Measurements from ENCODE around the gene ATXN10. TPM values are rescaled to one million over a fixed set of nuclear protein-coding genes. Genes with fewer than 3 reads are reported as not detected.
"Not testable (repeated sequence)": the region's sequence is repeated elsewhere in the genome, so short reads cannot be mapped to it uniquely, and the experiment has no call there.

Gene ATXN10
- total RNA-seq, 1 experiment from 2014 or later = 192 TPM

GRCh38 chr22:45692549-45692948, 20.9 kb downstream of the ATXN10 start:
- Histone ChIP-seq H3K27me3 (replicated peaks) (no peaks in the 10 kb centered on the region), H3K4me1 (replicated peaks) (peaks cover 62% of the 10 kb centered on the region), H3K27ac (peak overlapping the region; percentile 70), H3K4me3 (no peak overlapping the region), H3K9me3 (replicated peaks) (no peaks in the 10 kb centered on the region), H3K36me3 (peaks cover 68% of the 10 kb centered on the region)
- peak in 1 of 2 experiments; percentile 70 for DNase-seq (ENCODE audit: low read depth in 1 of 2, low spot score in 2 of 2)

GRCh38 chr22:45693835-45694234, 22.2 kb downstream of the ATXN10 start:
- Histone ChIP-seq H3K4me3 (no peak overlapping the region), H3K9me3 (replicated peaks) (no peaks in the 10 kb centered on the region), H3K4me1 (replicated peaks) (peaks cover 55% of the 10 kb centered on the region)

DNA sequence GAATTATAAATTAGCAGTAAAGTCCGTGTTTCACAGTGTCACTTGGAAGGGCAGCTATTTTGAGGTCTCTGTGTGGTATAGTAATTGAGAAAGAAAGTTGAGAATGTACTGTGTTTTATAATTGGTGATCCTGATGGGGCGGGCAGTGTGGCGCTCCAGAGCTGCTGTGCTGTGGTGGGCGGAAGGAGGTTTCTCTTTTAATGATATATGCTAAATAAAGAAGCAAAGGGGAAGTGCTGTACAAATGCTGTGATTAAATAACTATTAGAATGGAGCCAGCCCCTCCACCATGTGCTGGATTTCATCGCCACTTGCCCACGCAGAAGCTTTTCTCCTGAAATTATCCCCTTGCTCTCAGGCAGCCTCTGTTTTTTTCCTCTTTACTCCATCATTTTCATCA, 24.6 kb downstream of the ATXN10 start:
- no peak overlapping the region for H3K4me3 ChIP-seq
- no peaks in the 10 kb centered on the region for H3K27me3 ChIP-seq (replicated peaks)
- peaks cover 86% of the 10 kb centered on the region for H3K36me3 ChIP-seq
- H3K4me1 ChIP-seq (replicated peaks) = peaks cover 31% of the 10 kb centered on the region
- no peak overlapping the region for H3K27ac ChIP-seq
- H3K9me3 ChIP-seq (replicated peaks) = no peaks in the 10 kb centered on the region
- DNase-seq (ENCODE audit: low read depth in 1 of 2, low spot score in 2 of 2) = no peak

More at GRCh38 chr22:45693835-45694234, 22.2 kb downstream of the ATXN10 start:
- no peak for DNase-seq (ENCODE audit: low read depth in 1 of 2, low spot score in 2 of 2)
- H3K36me3 ChIP-seq = peaks cover 80% of the 10 kb centered on the region
- no peaks in the 10 kb centered on the region for H3K27me3 ChIP-seq (replicated peaks)
- no peak overlapping the region for H3K27ac ChIP-seq

GRCh38 chr22:45698094-45698493, 26.5 kb downstream of the ATXN10 start:
- Histone ChIP-seq H3K27me3 (replicated peaks) (no peaks in the 10 kb centered on the region), H3K9me3 (replicated peaks) (no peaks in the 10 kb centered on the region), H3K4me3 (no peak overlapping the region), H3K4me1 (replicated peaks) (peaks cover 13% of the 10 kb centered on the region), H3K36me3 (peaks cover 91% of the 10 kb centered on the region), H3K27ac (no peak overlapping the region)
- DNase-seq (ENCODE audit: low read depth in 1 of 2, low spot score in 2 of 2) = no peak

- Histone ChIP-seq H3K27ac (no peak overlapping the region), H3K36me3 (peaks cover 92% of the 10 kb centered on the region)
Observed at GRCh38 chr22:45702981-45703380, 31.3 kb downstream of the ATXN10 start.

GRCh38 chr22:45703758-45704157, 32.1 kb downstream of the ATXN10 start:
- no peak overlapping the region for H3K27ac ChIP-seq
- peaks cover 92% of the 10 kb centered on the region for H3K36me3 ChIP-seq
- no peak for DNase-seq (ENCODE audit: low read depth in 1 of 2, low spot score in 2 of 2)
- H3K27me3 ChIP-seq (replicated peaks) = no peaks in the 10 kb centered on the region
- H3K4me1 ChIP-seq (replicated peaks) = peaks cover 7% of the 10 kb centered on the region
- H3K9me3 ChIP-seq (replicated peaks) = no peaks in the 10 kb centered on the region
- no peak overlapping the region for H3K4me3 ChIP-seq

More at GRCh38 chr22:45702981-45703380, 31.3 kb downstream of the ATXN10 start:
- no peaks in the 10 kb centered on the region for H3K27me3 ChIP-seq (replicated peaks)
- no peaks in the 10 kb centered on the region for H3K9me3 ChIP-seq (replicated peaks)
- peaks cover 2% of the 10 kb centered on the region for H3K4me1 ChIP-seq (replicated peaks)
- DNase-seq (ENCODE audit: low read depth in 1 of 2, low spot score in 2 of 2) = no peak
- H3K4me3 ChIP-seq = no peak overlapping the region

- Histone ChIP-seq H3K36me3 (peaks cover 91% of the 10 kb centered on the region), H3K27me3 (replicated peaks) (no peaks in the 10 kb centered on the region), H3K4me3 (no peak overlapping the region), H3K27ac (no peak overlapping the region), H3K9me3 (replicated peaks) (no peaks in the 10 kb centered on the region), H3K4me1 (replicated peaks) (peaks cover 16% of the 10 kb centered on the region)
- no peak for DNase-seq (ENCODE audit: low read depth in 1 of 2, low spot score in 2 of 2)
Observed at GRCh38 chr22:45704648-45705047, 33.0 kb downstream of the ATXN10 start.

DNA sequence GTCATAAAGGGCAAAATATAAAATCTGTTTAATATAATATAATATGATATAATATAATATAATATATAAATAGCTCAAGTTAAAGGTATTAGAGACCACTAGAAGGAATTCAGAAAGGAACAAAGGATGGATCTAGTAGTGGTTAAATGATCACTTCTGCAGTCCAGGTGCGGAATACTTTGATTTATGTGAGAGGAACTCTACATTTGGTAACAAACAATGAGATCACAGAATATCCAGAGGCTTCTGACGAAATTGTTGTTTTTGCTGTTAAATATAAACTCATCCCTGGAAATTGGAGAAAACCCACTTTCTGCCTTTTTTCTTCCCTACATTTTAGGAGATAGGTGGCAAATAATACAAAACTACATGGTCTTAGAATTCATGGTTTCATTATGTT, 36.0 kb downstream of the ATXN10 start:
- peaks cover 30% of the 10 kb centered on the region for H3K4me1 ChIP-seq (replicated peaks)
- no peak for DNase-seq (ENCODE audit: low read depth in 1 of 2, low spot score in 2 of 2)
- H3K4me3 ChIP-seq = no peak overlapping the region
- H3K27ac ChIP-seq = no peak overlapping the region
- H3K36me3 ChIP-seq = peaks cover 85% of the 10 kb centered on the region
- no peaks in the 10 kb centered on the region for H3K27me3 ChIP-seq (replicated peaks)
- H3K9me3 ChIP-seq (replicated peaks) = no peaks in the 10 kb centered on the region

- Histone ChIP-seq H3K9me3 (replicated peaks) (no peaks in the 10 kb centered on the region), H3K27me3 (replicated peaks) (no peaks in the 10 kb centered on the region), H3K27ac (no peak overlapping the region), H3K36me3 (peaks cover 83% of the 10 kb centered on the region), H3K4me3 (no peak overlapping the region), H3K4me1 (replicated peaks) (peaks cover 30% of the 10 kb centered on the region)
- DNase-seq (ENCODE audit: low read depth in 1 of 2, low spot score in 2 of 2) = no peak
Observed at GRCh38 chr22:45708145-45708544, 36.5 kb downstream of the ATXN10 start.

DNA sequence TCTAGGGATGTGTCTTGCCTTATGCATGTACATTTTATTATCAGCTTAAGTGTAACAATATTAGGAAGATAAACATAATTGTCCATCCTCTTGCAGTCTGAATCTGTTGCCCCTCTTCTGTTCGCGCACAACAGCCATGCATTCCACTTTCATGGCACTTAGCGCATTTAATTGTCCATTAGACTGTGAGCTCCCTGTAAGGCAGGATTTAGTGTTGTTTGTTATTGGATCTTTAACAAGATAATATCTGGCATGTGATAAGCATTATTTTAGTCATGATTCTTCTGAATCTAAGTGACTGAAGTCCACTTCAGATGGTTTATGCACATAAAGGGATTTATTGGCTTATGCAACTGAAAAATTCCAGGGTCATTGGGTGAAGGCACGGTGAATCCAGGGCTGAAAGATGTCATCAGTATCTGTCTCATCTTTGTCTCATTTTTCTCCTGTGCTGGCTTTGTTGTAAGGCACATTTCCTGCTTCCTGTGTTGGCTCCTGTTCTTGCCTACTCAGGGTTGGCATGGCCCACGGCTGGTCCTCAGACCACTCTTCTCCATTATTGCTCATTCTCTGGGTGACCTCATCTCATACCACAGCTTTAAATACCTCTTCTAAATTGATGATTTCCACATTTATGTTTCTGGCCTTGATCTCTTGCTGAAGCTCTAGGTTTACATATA, 37.6 kb downstream of the ATXN10 start:
- peak; percentile 64 to 72 for DNase-seq (ENCODE audit: low read depth in 1 of 2, low spot score in 2 of 2)
- Histone ChIP-seq H3K4me3 (no peak overlapping the region), H3K27me3 (replicated peaks) (no peaks in the 10 kb centered on the region), H3K27ac (peak overlapping the region; percentile 73), H3K9me3 (replicated peaks) (no peaks in the 10 kb centered on the region), H3K36me3 (peaks cover 82% of the 10 kb centered on the region), H3K4me1 (replicated peaks) (peaks cover 30% of the 10 kb centered on the region)

DNA sequence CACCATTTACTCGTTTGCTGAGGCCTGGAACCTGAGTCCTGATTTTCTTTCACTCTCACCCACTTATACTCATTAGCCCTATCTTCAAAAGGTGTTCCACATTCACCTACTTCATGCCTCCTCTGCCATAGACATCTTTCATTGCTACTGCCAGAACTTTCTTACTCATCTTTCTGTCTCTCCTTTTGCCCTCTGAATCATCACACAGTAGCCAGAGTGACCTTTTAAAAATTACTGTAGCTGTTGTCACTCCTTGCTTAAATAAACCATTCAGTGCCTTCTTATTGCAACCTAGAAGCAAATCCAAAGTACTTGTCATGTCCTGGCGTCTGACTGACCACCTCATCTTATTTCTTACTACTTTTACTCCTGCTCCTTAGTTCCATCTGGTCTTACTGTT, 38.2 kb downstream of the ATXN10 start:
- H3K4me1 ChIP-seq (replicated peaks) = peaks cover 30% of the 10 kb centered on the region
- peak; percentile 55 to 80 for DNase-seq (ENCODE audit: low read depth in 1 of 2, low spot score in 2 of 2)
- peaks cover 77% of the 10 kb centered on the region for H3K36me3 ChIP-seq
- no peak overlapping the region for H3K4me3 ChIP-seq
- no peaks in the 10 kb centered on the region for H3K9me3 ChIP-seq (replicated peaks)
- H3K27me3 ChIP-seq (replicated peaks) = no peaks in the 10 kb centered on the region
- H3K27ac ChIP-seq = peak overlapping the region; percentile 73

DNA sequence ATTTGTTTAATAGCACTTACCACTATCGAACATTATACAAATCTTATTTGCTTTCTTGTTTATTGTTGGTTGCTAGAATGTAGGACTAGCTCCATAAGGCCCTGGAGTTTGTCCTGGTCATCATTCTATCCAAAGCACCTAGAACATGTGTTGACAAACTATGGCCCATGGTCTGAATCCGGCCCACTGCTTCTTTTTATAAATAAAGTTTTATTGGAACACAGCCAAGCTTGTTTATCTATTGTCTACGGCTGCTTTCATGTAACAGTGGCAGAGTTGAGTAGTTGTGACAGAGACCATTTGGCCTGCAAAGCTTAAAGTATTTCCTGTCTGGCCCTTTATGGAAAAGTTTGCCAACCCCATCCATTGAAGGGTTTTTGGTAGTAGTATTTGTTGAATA, 38.8 kb downstream of the ATXN10 start:
- Histone ChIP-seq H3K36me3 (peaks cover 78% of the 10 kb centered on the region), H3K4me3 (no peak overlapping the region), H3K27me3 (replicated peaks) (no peaks in the 10 kb centered on the region), H3K27ac (peak overlapping the region; percentile 73), H3K4me1 (replicated peaks) (peaks cover 30% of the 10 kb centered on the region), H3K9me3 (replicated peaks) (no peaks in the 10 kb centered on the region)
- DNase-seq (ENCODE audit: low read depth in 1 of 2, low spot score in 2 of 2) = no peak

DNA sequence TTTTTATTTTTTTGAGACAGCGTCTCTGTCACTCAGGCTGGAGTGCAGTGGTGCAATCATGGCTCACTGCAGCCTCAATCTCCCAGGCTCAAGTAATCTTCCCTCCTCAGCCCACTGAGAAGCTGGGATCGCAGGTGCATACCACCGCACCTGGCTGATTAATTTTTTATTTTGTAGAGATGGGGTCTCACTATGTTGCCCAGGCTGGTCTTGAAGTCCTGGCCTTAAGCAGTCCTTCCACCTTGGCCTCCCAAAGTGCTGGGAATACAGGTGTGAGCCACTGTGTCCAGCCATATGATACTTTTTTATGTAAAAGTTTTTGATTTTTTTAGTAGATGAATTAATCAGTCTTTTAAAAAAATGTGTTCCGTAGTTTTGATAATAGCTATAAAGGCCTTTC, 42.8 kb downstream of the ATXN10 start:
- not testable (repeated sequence) for H3K27me3 ChIP-seq (replicated peaks); H3K4me3 ChIP-seq; DNase-seq (ENCODE audit: low read depth in 1 of 2, low spot score in 2 of 2); H3K9me3 ChIP-seq (replicated peaks); H3K27ac ChIP-seq
- Histone ChIP-seq H3K4me1 (replicated peaks) (peaks cover 36% of the 10 kb centered on the region), H3K36me3 (peaks cover 72% of the 10 kb centered on the region)

- Histone ChIP-seq H3K9me3 (replicated peaks) (no peaks in the 10 kb centered on the region), H3K4me1 (replicated peaks) (peaks cover 20% of the 10 kb centered on the region), H3K36me3 (peaks cover 79% of the 10 kb centered on the region), H3K27ac (peak overlapping the region; percentile 60), H3K4me3 (no peak overlapping the region), H3K27me3 (replicated peaks) (no peaks in the 10 kb centered on the region)
- peak in 1 of 2 experiments; percentile 43 for DNase-seq (ENCODE audit: low read depth in 1 of 2, low spot score in 2 of 2)
Observed at GRCh38 chr22:45717789-45718188, 46.2 kb downstream of the ATXN10 start.

DNA sequence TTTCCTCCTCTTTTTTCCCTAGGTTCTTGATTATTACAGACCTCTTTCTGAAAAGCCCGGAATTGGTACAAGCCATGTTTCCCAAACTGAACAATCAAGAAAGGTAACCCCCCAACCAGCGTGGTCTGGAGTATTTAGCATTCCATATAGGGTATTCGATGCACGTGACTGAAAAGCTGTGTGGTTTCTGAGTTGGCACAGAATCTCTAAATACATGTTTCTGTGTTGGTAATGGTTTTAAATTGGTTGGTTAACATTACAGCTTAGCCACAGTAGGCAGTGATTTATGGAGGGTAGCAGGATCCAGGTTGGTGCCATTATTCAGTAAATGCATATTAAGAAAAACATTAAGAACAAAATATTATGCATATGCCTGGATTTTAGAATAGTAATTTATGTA, 46.8 kb downstream of the ATXN10 start:
- peak overlapping the region; percentile 60 for H3K27ac ChIP-seq
- no peaks in the 10 kb centered on the region for H3K9me3 ChIP-seq (replicated peaks)
- no peak overlapping the region for H3K4me3 ChIP-seq
- DNase-seq (ENCODE audit: low read depth in 1 of 2, low spot score in 2 of 2) = no peak
- H3K36me3 ChIP-seq = peaks cover 80% of the 10 kb centered on the region
- H3K27me3 ChIP-seq (replicated peaks) = no peaks in the 10 kb centered on the region
- peaks cover 20% of the 10 kb centered on the region for H3K4me1 ChIP-seq (replicated peaks)

Data from SJSA1 (cell line).